ENCODE results near the gene GPA33.

DNA sequence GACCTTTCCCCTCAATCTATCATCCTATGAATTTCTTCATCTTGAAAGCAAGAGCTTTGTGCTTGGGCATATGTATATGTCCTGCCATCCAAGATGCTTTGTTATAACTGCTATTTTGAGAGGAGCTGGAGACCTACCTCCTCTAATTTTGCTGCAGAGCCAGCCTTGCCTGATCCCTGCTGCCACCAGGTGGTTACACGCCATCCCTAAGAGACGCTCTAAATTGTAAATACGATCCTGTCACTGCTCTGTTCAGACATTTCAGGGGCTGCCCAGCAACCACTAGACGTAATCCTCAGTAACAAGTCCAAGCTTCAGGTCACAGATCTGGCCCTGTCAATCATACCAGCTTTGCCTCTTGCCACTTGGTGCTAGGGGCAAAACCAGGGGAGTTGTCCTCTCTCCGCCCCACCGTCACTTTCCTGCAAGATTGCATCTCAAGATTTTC is 32.9 kb downstream of the GPA33 start:
- TF ChIP-seq, protein P1, sequence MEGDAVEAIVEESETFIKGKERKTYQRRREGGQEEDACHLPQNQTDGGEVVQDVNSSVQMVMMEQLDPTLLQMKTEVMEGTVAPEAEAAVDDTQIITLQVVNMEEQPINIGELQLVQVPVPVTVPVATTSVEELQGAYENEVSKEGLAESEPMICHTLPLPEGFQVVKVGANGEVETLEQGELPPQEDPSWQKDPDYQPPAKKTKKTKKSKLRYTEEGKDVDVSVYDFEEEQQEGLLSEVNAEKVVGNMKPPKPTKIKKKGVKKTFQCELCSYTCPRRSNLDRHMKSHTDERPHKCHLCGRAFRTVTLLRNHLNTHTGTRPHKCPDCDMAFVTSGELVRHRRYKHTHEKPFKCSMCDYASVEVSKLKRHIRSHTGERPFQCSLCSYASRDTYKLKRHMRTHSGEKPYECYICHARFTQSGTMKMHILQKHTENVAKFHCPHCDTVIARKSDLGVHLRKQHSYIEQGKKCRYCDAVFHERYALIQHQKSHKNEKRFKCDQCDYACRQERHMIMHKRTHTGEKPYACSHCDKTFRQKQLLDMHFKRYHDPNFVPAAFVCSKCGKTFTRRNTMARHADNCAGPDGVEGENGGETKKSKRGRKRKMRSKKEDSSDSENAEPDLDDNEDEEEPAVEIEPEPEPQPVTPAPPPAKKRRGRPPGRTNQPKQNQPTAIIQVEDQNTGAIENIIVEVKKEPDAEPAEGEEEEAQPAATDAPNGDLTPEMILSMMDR (IDR thresholded peaks at IDR 0.05), result peak in 11 of 12 donors; percentile 32 to 62 (median 49)
- no peak for TF ChIP-seq POLR2A (IDR thresholded peaks at IDR 0.05)
